Measurements from ENCODE around the gene CASD1.
A peak's percentile ranks its signal among the peaks of the same experiment; 100 is the strongest.

The CASD1 gene

GRCh38 chr7:94590526-94591162 is 81.0 kb downstream of the CASD1 start:
- FAIRE-seq = no peak

DNA sequence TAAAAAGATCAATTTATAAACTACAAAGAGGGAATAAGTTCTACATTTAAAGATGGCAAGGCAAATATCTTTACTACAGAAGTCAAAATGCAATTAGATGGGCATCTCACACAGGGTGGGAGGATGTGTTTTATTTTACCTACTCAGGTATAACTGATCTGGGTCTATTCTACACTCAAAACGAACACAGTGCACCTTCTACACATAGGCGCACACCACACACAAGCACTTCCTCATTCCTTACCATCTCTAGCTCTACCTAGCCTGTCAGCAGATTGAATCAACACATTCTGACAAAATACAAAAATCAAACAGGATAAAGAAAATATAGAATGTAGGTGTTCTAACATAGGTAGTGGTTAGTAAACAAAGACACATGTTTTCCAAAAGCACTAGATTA is 81.6 kb downstream of the CASD1 start:
- FAIRE-seq = no peak

GRCh38 chr7:94594882-94595281 is 85.3 kb downstream of the CASD1 start:
- no peak for FAIRE-seq

- FAIRE-seq = no peak
These were observed 86.1 kb downstream of the CASD1 start for GRCh38 chr7:94595717-94596116.

GRCh38 chr7:94600267-94600666 is 90.7 kb downstream of the CASD1 start:
- FAIRE-seq = no peak

- FAIRE-seq = no peak
These were observed 92.6 kb downstream of the CASD1 start for GRCh38 chr7:94602181-94602580.

- FAIRE-seq = peak; percentile 88
These were observed 95.4 kb downstream of the CASD1 start for GRCh38 chr7:94605031-94605430.

All from A204.1 (cell line).